SH-SY5Y (cell line): ENCODE results near the gene TUBAL3.

Source experiments
- GATA2 ChIP-seq: IDR thresholded peaks from 2 replicates; pipeline ENCODE4 v1.6.1; 2011; ENCODE audit warnings: mild to moderate bottlenecking, low read depth, low read length
- GATA3 ChIP-seq: IDR thresholded peaks from 2 replicates; pipeline ENCODE4 v1.6.1; 2011; ENCODE audit warnings: low read depth, mild to moderate bottlenecking, low read length, moderate library complexity

DNA sequence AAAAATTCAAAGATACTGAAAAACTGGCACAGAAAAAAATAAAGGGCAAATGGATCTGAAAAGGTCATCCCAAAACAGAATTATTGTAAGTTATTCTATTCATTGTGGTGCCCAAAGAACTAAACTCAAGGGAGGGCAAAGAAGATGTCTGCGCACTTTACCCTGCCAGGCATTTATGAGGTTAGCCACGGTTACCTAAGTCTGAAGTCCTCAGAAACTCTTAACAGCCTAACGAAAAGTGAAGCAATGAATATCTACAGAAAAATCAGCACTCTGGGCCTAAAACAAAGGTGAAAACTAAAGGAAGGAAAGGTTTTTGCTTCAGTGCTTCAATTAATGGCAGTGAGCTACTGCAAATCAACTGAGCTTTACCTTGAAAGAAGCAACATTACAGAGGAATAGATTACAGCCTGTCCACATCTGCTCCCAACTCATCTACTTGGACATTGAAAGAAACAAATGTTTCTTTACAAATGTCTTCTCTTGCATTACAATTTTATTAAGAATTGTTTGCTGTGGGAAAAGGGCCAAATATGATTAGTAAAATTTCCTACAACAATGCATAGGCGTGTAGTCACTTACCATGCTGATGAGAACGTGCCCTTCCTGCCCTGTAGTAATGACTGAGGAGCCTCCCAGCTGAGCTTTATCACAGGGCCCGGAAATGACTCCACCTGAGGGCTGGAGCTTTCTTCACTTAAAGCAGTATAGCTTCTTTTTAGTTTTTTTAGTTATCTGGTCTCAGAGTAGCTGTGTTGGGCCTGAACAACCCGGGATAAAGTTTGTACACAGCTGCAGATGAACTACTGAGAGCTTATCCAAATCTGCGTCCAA is at the start of gene TUBAL3:
- TF ChIP-seq GATA2 (no peak), GATA3 (no peak)
